Stimulated activated CD4-positive, alpha-beta T cell treated with anti-CD3 and anti-CD28 coated beads, Interleukin-4, amount 100 ng/mL, for 48 hours (primary cell): ENCODE results near the gene EIF5AL1.
"Not testable (repeated sequence)": the region's sequence is repeated elsewhere in the genome, so short reads cannot be mapped to it uniquely, and the experiment has no call there.

ENCODE experiments used
- DNase-seq, 2 donors: peaks; one replicate each; pipeline ENCODE4 v3.0.0-alpha.2; 2020; ENCODE audit warnings: low read depth in 2 of 2

Gene EIF5AL1

GRCh38 chr10:79509306-79509933 is 2.9 kb upstream of the EIF5AL1 start:
- not testable (repeated sequence) for DNase-seq

- not testable (repeated sequence) for DNase-seq
Measured at GRCh38 chr10:79509934-79510508, 2.3 kb upstream of the EIF5AL1 start.

DNA sequence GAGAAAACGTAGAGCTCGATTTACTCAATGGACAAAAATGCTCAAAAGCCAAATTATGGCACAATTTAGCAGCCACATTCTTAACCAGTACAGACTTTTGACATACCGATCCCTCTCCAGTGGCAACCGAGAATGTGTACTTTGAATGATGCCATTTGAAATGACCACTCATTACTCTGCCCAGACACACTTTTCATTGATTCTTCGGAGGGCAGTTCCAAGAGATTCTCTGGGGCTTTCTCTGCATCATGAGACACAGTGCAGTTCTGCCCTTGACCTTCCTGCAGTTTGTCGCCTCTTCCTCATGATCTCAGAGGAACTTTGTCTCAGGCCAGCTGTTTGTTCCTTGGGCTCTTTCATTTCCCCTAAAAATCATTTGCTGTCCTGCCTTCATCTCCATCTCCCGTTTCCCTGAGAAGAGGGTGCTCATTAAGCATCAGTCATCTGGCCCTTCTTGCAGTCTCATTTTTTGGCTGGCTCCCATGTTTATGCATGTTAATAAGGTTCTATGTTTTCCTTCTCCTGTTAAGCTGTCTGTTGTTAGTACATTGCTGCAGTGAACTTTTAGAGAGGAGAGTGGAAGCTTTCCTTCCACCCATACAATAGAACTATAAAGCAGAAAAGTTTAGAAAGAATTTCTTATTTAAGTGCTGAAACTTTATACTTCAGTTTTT is 4.3 kb downstream of the EIF5AL1 start:
- not testable (repeated sequence) for DNase-seq

GRCh38 chr10:79517567-79517966 is 5.2 kb downstream of the EIF5AL1 start:
- not testable (repeated sequence) for DNase-seq

GRCh38 chr10:79521751-79522150 is 9.4 kb downstream of the EIF5AL1 start:
- DNase-seq, result not testable (repeated sequence)

- not testable (repeated sequence) for DNase-seq
Measured at GRCh38 chr10:79522464-79522863, 10.1 kb downstream of the EIF5AL1 start.

- DNase-seq, result not testable (repeated sequence)
Measured at GRCh38 chr10:79523157-79523853, 11.0 kb downstream of the EIF5AL1 start.

- DNase-seq, result not testable (repeated sequence)
Measured at GRCh38 chr10:79525049-79525710, 12.8 kb downstream of the EIF5AL1 start.

- DNase-seq, result not testable (repeated sequence)
Measured at GRCh38 chr10:79528261-79528660, 15.9 kb downstream of the EIF5AL1 start.

- not testable (repeated sequence) for DNase-seq
Measured at GRCh38 chr10:79533142-79533902, 21.0 kb downstream of the EIF5AL1 start.

DNA sequence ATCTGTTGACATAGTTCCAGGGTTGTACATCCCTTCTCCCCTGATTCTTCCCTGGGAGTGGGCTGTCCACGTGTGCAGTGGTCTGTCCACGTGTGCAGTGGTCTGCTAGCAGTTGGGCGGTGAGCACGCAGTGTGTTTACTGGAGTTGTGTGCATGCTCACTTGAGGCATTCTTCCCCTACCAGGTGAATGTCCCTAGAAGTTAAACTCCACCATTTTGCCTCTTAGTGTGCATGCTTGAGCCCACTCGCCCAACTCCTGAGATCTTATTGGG is 21.5 kb downstream of the EIF5AL1 start:
- not testable (repeated sequence) for DNase-seq

GRCh38 chr10:79538311-79538710 is 26.0 kb downstream of the EIF5AL1 start:
- DNase-seq, result not testable (repeated sequence)

DNA sequence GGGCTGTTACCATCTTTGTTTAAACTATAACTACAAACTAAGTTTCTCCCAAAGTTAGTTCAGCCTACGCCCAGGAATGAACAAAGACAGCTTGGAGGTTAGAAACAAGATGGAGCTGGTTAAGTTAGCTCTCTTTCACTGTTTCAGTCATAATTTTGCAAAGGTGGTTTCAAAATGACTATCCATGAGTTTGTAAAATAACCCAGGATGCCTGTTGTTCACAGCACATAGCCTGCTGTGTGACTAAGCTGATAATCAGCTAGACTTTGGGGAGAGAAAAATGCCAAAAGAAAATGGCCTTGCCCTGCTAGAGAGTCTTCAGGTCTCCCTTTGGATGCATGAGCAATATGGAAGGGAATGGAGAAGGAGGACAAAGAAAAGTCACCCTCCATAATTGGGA is 28.6 kb downstream of the EIF5AL1 start:
- DNase-seq, result not testable (repeated sequence)

DNA sequence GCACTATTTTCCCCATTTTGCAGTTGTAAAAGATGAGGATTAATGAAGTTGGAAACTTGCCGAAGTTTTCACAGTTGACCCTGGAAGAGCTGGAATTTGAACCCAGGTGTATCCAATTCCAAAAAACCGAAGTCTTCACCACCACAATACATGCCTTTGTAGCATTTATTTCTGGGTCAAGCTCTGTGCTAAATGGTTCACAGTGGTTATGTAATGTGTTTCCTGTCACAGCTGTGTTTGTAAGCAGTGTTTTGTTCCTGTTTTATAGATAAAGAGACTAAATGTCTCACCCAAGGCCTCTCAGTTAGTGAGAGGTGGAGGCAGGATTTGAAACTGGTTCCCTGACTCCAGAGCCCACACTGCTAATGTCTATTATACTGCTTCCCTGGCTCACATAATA is 30.3 kb downstream of the EIF5AL1 start:
- DNase-seq, result no peak

- DNase-seq, result not testable (repeated sequence)
Measured at GRCh38 chr10:79544408-79544807, 32.1 kb downstream of the EIF5AL1 start.

GRCh38 chr10:79544926-79545659 is 32.8 kb downstream of the EIF5AL1 start:
- DNase-seq, result not testable (repeated sequence)

DNA sequence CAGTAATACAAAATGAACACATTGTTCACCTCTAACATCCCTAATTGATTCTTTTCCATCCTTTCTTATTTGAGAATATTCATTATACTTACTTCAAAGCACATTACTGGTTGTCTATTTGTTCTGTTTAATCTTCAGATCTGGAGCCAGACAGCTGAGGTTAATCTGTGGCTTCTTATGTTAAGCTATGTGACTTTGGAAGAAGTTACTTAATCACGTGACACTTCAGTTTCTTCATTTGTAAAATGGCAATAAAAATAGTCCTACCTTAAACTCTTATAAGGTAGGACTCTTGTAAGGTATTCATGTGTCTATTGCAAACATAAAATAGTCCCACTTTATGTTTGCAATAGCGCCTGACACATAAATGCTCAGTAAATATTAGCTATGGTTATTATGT is 34.8 kb downstream of the EIF5AL1 start:
- DNase-seq, result not testable (repeated sequence)

DNA sequence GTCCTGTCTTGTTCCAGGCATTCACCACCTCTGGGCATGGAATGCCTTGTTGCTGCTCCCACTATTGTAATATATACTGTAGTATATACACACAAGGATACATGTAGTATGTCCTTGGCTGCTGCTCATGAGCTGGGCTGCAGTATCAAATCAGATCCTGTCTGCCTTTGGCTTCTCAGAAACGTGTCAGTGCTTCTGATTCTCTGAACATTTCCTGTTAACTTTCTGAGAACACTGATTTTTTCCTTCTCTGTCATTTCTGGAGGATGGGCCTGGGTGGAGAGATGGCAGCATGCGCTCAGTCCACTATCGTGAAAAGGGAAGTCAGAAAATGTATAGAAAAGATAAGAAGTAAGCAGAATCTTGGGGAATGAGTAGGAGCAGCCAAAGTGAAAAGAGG is 35.6 kb downstream of the EIF5AL1 start:
- no peak for DNase-seq

GRCh38 chr10:79552143-79552542 is 39.8 kb downstream of the EIF5AL1 start:
- no peak for DNase-seq
